Stimulated activated CD4-positive, alpha-beta T cell treated with anti-CD3 and anti-CD28 coated beads, Interleukin-1b, Interleukin-23, amount 100 ng/mL, for 1 hour (primary cell): ENCODE measurements around the gene ATG7.
"Not testable (repeated sequence)": the region's sequence is repeated elsewhere in the genome, so short reads cannot be mapped to it uniquely, and the experiment has no call there.

Source experiments
- DNase-seq, 2 donors: peaks; one replicate each; pipeline ENCODE4 v3.0.0-alpha.2; 2020; ENCODE audit warnings: low read depth in 2 of 2

ATG7 gene

GRCh38 chr3:11465744-11466616, 193.8 kb downstream of the ATG7 start:
- no peak for DNase-seq

- DNase-seq: no peak
Measured at GRCh38 chr3:11467875-11468274, 195.7 kb downstream of the ATG7 start.

- no peak for DNase-seq
Measured at GRCh38 chr3:11470031-11470853, 198.0 kb downstream of the ATG7 start.

- DNase-seq: no peak
Measured at GRCh38 chr3:11475324-11475723, 203.1 kb downstream of the ATG7 start.

- DNase-seq: no peak
Measured at GRCh38 chr3:11476735-11477144, 204.5 kb downstream of the ATG7 start.

- DNase-seq: no peak
Measured at GRCh38 chr3:11477407-11477911, 205.3 kb downstream of the ATG7 start.

- DNase-seq: no peak
Measured at GRCh38 chr3:11478167-11478566, 206.0 kb downstream of the ATG7 start.

GRCh38 chr3:11479221-11479620, 207.0 kb downstream of the ATG7 start:
- DNase-seq: no peak

- no peak for DNase-seq
Measured at GRCh38 chr3:11480663-11481298, 208.6 kb downstream of the ATG7 start.

- no peak for DNase-seq
Measured at GRCh38 chr3:11481556-11481955, 209.4 kb downstream of the ATG7 start.

GRCh38 chr3:11482021-11482420, 209.8 kb downstream of the ATG7 start:
- no peak for DNase-seq

- not testable (repeated sequence) for DNase-seq
Measured at GRCh38 chr3:11488356-11488755, 216.2 kb downstream of the ATG7 start.

GRCh38 chr3:11494131-11494916, 222.1 kb downstream of the ATG7 start:
- no peak for DNase-seq

GRCh38 chr3:11495948-11496557, 223.9 kb downstream of the ATG7 start:
- no peak for DNase-seq

GRCh38 chr3:11498177-11498576, 226.0 kb downstream of the ATG7 start:
- DNase-seq: no peak

GRCh38 chr3:11498646-11499045, 226.4 kb downstream of the ATG7 start:
- no peak for DNase-seq

GRCh38 chr3:11499144-11499543, 226.9 kb downstream of the ATG7 start:
- DNase-seq: no peak

GRCh38 chr3:11502413-11502812, 230.2 kb downstream of the ATG7 start:
- not testable (repeated sequence) for DNase-seq

GRCh38 chr3:11507719-11508118, 235.5 kb downstream of the ATG7 start:
- DNase-seq: no peak

GRCh38 chr3:11508346-11509172, 236.4 kb downstream of the ATG7 start:
- DNase-seq: no peak
